ES-I3 (cell line): Measurements from ENCODE around the gene NLRC3.
"Not testable (repeated sequence)": the region's sequence is repeated elsewhere in the genome, so short reads cannot be mapped to it uniquely, and the experiment has no call there.

Experiments used
- H3K36me3 ChIP-seq: 2 replicates; pipeline ENCODE4 v1.6.1; 2013; ENCODE audit warnings: mild to moderate bottlenecking, low read length, control low read depth, moderate library complexity; ENCODE audit not compliant: insufficient read depth
- H3K4me1 ChIP-seq: 2 replicates; pipeline ENCODE4 v1.6.1; 2013; ENCODE audit warnings: mild to moderate bottlenecking, control low read depth, low read length; ENCODE audit not compliant: insufficient read depth
- H3K9ac ChIP-seq: 2 replicates; pipeline ENCODE4 v1.6.1; 2013; ENCODE audit warnings: low read depth, mild to moderate bottlenecking, low read length, moderate library complexity
- H3K9me3 ChIP-seq: 2 replicates; pipeline ENCODE4 v1.6.1; 2013; ENCODE audit warnings: mild to moderate bottlenecking, low read length, moderate library complexity; ENCODE audit not compliant: control insufficient read depth, insufficient read depth

Gene NLRC3, protein sequence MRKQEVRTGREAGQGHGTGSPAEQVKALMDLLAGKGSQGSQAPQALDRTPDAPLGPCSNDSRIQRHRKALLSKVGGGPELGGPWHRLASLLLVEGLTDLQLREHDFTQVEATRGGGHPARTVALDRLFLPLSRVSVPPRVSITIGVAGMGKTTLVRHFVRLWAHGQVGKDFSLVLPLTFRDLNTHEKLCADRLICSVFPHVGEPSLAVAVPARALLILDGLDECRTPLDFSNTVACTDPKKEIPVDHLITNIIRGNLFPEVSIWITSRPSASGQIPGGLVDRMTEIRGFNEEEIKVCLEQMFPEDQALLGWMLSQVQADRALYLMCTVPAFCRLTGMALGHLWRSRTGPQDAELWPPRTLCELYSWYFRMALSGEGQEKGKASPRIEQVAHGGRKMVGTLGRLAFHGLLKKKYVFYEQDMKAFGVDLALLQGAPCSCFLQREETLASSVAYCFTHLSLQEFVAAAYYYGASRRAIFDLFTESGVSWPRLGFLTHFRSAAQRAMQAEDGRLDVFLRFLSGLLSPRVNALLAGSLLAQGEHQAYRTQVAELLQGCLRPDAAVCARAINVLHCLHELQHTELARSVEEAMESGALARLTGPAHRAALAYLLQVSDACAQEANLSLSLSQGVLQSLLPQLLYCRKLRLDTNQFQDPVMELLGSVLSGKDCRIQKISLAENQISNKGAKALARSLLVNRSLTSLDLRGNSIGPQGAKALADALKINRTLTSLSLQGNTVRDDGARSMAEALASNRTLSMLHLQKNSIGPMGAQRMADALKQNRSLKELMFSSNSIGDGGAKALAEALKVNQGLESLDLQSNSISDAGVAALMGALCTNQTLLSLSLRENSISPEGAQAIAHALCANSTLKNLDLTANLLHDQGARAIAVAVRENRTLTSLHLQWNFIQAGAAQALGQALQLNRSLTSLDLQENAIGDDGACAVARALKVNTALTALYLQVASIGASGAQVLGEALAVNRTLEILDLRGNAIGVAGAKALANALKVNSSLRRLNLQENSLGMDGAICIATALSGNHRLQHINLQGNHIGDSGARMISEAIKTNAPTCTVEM

DNA sequence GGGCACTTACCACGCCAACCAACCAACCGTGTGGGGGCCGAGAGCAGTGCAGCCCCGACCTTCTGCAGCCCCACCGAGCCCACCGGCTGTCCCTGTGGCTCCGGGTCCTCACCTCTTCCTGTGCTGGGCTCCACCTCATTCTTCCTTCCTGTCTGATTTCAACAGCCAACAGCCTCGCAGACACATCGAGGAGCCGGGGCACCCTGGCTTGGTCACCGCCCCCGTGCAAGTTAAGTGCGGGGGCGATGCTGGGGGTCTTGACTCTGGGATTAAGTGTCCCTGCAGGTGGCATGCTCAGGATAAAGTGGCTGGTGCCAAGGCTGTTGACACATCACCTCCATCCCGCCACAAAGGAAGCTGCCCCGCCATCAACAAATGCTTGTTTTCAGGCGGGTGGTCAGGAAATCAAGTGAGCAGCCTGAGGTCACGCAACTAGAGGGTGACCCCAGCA lies at the start of gene NLRC3:
TSS of gene NLRC3 (minus strand) at position 102 of the 451 bp plus-strand sequence. CDS start 12,367 bp downstream, outside the sequence.
- Histone ChIP-seq H3K9ac (no peak within 1 kb of the TSS), H3K36me3 (no peaks in the 10 kb centered on the region), H3K9me3 (no peaks in the 10 kb centered on the region), H3K4me1 (peaks cover 8% of the 10 kb centered on the region; the same call in 1 of the 2 replicates)

DNA sequence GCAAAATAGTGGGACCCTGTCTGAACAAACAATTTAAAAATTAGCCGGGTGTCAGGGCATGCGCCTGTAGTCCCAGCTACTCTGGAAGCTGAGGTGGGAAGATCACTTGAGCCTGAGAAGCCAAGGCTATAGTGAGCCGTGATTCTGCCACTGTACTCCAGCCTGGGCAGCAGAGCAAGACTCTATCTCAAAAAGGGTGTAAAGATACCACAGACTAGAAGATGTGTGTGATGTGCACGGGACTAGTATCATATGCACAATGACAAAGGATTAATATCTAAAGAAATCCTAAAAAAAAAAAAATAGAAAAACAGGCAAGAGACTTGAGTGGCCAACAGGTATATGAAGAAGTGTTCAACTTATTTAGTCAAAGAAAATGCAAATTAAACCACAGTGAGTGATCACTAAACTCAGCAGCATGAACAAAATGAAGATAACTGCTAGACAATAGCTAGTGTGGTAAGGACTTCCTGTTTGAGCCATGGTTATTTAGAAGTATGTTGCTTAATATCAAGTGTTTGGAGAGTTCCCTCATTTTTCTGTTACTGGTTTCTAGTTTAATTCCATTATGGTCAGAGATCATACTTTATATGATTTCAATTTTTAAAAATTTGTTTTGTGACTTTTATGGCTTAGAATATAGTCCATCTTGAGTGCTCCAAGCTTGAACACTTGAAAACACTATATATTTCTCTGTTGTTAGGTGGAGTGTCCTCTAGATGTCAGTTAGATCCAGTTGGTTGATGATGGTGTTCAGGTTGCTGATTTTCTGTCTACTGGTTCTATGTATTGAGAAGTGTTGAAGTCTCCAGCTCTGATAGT lies 48.9 kb upstream of the NLRC3 start:
- H3K4me1 ChIP-seq, result no peaks in the 10 kb centered on the region
- H3K9me3 ChIP-seq, result no peaks in the 10 kb centered on the region
- no peaks in the 10 kb centered on the region for H3K36me3 ChIP-seq
- no peak overlapping the region for H3K9ac ChIP-seq

DNA sequence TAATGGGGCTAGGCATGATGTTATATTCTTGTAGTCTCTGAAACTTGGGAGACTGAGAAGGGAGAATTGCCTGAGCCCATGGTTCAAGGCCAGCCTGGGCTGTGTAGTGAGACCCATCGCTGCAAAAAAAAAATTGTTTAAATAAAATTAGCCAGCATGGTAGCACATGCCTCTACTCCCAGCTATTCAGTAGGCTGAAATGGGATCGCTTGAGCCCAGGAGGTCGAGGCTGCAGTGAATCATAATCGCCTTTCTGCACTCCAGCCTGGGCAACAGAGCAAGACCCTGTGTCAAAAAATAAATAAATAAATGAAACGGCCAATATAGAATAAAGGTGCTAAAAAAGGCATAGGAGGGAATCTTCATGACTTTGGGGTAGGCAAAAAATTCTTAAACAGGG lies 48.1 kb upstream of the NLRC3 start:
- no peaks in the 10 kb centered on the region for H3K4me1 ChIP-seq
- H3K36me3 ChIP-seq, result no peaks in the 10 kb centered on the region
- no peak overlapping the region for H3K9ac ChIP-seq
- no peaks in the 10 kb centered on the region for H3K9me3 ChIP-seq

DNA sequence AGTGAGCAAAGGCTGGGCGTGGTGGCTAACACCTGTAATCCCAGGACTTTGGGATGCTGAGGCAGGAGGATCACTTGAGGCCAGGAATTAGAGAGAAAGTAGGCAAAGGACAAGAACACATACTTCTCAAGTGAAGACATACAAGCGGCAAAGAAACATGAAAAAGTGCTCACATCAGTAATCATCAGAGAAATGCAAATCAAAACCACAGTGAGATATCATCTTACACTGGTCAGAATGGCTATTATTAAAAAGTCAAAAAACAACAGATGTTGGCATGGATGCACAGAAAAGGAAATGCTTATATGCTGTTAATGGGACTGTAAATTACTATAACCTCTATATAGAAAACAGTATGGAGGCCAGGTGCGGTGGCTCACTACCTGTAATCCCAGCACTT lies 46.4 kb upstream of the NLRC3 start:
- H3K4me1 ChIP-seq, result no peaks in the 10 kb centered on the region
- H3K9ac ChIP-seq, result no peak overlapping the region
- H3K36me3 ChIP-seq, result no peaks in the 10 kb centered on the region
- no peaks in the 10 kb centered on the region for H3K9me3 ChIP-seq

DNA sequence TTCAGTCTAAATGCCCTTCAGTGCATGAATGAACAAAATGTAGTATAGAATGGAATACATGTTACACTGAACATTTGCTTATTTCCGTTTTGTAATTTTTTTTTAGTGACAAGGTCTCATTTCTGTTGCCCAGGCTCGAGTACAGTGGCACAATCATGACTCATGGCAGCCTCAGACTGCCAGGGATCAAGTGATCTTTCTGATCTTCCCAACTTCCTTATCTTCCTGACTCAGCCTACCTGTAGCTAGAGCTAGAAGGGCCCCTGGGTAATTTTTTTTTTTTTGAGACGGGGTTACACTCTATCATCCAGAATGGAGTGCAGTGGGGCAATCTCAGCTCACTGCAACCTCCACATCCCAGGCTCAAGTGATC lies 41.6 kb upstream of the NLRC3 start:
- Histone ChIP-seq H3K9me3 (no peaks in the 10 kb centered on the region), H3K36me3 (no peaks in the 10 kb centered on the region), H3K9ac (no peak overlapping the region), H3K4me1 (no peaks in the 10 kb centered on the region)

DNA sequence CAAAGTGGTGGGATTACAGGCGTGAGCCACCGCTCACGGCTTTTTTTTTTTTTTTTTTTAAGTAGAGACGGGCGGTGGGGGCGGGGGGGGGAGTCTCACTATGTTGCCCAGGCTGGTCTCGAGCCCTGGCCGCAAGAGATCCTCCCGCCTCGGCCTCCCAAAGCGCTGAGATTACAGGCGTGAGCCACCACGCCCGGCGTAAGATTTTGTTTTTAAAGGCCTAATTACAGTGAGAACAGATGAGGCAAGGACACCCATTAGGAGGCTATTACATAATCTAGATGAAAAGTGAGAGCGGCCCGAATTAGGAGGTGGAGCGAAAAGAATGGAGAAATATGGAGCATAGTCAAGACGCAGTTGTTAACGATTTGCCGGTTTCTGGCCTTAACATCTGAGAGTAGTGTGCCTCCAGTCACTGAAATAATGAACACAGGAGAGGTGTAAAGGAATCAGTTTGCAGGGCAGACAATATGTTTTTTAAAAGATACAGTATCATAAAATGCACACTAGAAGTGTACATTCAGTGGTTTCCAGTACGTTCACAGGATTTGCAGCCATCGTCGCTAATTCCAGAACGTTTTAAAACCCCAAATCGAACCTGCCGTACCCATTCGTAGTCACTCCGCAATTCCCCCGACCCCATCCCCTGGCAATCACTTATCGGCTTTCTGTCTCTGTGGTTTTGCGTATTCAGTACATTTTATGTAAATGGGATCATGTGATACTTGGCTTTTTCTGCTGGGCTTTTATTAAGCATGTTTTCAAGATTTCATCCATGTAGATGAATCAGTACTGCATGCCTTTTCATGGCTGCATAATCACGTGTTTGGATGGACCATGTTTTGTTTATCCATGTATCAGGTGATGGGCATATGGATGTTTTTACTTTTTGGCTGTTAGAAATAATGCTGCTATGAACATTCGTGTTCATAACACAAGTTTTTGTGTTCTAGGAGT lies 35.6 kb upstream of the NLRC3 start:
- H3K9ac ChIP-seq, result peak overlapping the region; percentile 94
- peaks cover 12% of the 10 kb centered on the region for H3K4me1 ChIP-seq

DNA sequence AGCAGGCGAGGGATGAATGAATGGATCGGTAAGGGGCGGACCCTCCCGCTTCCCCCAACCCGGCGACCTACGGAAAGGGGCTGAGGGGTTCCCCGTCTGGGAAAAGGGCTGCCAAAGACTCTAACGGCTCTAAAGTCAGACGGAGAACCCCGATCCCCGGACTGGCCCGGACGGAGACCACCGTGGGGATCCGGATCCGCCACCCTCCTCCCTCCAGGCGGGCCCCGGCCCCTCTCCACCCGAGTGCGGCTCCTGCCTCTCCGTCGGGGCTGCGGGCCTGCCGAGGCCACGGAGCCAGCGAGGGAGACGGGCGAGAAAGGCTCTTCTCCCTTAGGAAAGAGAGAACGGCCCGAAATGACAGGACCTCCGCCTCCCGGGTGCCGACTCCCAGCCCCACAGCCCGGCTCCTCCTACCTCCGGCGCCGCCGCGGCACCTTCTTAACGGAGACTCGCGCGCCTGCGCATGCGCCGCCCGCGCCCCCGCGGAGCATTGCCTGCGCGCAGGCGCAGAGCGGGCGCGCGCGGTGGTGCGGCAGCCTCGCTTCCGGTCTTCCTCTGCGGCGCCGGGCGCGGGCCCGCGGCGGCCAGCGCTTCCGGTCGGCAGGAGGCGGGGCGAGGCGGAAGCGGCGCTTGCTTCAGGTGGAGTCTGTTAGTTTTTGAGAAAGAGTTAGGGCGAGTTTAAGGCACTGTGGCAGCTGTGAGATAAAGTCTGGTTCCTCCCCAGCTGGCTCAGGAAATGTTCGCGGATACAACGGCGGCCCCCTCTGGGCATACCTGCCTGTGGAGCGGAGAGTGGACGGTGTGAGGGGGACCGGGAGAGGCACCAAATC lies 34.2 kb upstream of the NLRC3 start, which contains the start of gene SLX4:
TSS of gene SLX4 (minus strand) at position 461 of the 830 bp plus-strand sequence. CDS start 2,642 bp downstream, outside the sequence.
- H3K9me3 ChIP-seq, result no peaks in the 10 kb centered on the region
- peaks cover 12% of the 10 kb centered on the region for H3K4me1 ChIP-seq
- peak within 1 kb of the TSS; percentile 94 for H3K9ac ChIP-seq
- no peaks in the 10 kb centered on the region for H3K36me3 ChIP-seq

More for the DNA sequence above, 35.6 kb upstream of the NLRC3 start:
- no peaks in the 10 kb centered on the region for H3K36me3 ChIP-seq
- no peaks in the 10 kb centered on the region for H3K9me3 ChIP-seq

DNA sequence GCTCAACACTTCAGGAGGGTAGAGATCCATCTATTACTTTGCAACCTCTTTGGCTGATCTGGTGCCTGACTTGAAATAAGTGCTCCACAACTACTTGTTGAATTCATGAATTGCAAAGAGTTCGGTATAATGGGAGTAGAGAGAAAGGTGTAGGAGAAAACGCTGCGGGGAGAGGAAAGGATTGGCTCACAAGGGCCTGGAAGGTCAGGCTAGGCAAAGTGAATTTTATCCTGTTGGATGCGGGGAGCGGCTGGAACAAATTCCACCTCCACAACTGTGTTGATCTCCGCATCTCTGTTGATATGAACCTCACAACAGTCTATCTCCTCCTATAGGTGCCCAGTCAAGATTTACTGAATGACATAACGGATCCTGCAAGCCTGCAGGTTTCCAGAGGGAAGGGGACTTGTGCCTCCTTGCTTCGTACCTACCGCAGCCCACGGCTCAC lies 33.5 kb upstream of the NLRC3 start:
- Histone ChIP-seq H3K9ac (peak overlapping the region; percentile 94), H3K4me1 (peaks cover 12% of the 10 kb centered on the region), H3K36me3 (peaks cover 3% of the 10 kb centered on the region; the same call in 1 of the 2 replicates), H3K9me3 (no peaks in the 10 kb centered on the region)

DNA sequence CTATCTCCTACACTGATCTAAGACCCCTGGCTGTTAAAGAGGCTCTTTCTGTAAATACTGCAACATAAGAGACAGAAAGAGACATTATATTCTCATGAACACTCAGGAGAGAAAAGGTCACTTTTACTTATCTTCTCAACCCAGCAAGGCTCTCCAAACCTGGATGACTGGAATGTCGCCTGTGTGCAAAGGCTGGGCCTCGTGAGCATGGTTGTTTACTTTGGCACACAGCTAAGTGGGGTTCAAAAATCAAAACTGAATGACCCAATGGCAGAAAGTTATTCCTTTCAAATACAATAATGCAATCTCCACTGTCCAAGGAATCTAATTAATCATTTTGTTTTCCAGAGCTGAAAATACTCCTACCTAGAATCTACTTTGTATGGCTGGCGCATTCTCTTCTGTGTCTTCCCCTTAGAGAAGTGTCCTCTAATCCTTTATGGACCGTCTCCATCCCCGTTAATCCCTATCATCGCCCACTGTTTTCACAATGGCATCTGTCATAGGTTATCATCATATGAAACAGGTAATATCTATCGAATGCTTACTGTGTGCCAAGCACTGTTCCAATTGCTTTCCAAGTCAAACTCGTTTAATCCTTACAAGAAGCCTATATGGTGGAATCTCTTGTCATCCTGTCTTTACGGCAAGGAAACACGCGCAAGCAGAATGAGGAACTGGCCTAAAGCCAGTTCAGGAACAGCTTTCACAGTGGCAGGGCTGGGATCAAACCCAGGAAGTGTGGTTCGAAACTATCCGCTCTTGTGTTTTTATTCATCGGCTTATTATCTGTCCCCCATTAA lies 32.9 kb upstream of the NLRC3 start:
- Histone ChIP-seq H3K36me3 (peaks cover 3% of the 10 kb centered on the region; the same call in 1 of the 2 replicates), H3K4me1 (peaks cover 12% of the 10 kb centered on the region), H3K9ac (peak overlapping the region; percentile 94; the same call in 1 of the 2 replicates), H3K9me3 (no peaks in the 10 kb centered on the region)

DNA sequence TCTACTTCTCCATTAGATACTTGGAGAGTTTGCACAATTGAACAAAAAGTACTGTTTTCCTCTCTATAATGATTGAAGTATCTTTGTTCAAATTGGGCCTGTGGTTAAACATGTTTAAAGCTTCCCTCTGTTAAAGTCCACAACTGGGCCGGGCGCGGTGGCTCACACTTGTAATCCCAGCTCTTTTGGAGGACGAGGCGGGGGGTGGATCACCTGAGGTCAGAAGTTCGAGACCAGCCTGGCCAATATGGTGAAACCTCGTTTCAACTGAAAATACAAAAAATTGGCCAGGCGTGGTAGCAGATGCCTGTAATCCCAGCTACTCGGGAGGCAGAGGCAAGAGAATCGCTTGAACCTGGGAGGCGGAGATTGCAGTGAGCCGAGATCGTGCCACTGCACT lies 31.8 kb upstream of the NLRC3 start:
- not testable (repeated sequence) for H3K9me3 ChIP-seq, H3K9ac ChIP-seq, H3K36me3 ChIP-seq
- peaks cover 12% of the 10 kb centered on the region for H3K4me1 ChIP-seq

DNA sequence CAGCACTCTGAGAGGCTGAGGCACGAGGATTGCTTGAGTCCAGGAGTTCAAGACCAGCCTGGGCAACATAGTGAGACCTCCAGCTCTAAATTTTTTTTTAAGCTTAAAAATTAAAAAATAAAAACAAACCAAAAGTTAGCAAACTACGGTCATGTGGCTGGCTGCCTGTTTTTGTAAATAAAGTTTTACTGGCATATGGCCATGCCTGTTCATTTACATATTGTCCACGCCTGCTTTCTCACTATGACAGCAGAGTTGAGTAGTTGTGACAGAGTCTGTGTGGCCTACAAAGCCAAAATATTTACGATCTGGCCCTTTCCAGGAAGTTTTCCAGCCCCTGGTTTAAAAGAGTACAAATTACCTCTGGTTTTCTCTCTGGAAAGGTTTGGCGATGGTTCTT lies 30.9 kb upstream of the NLRC3 start:
- no peak overlapping the region for H3K9ac ChIP-seq

More for the DNA sequence above, 30.9 kb upstream of the NLRC3 start:
- H3K4me1 ChIP-seq, result peaks cover 10% of the 10 kb centered on the region
- H3K36me3 ChIP-seq, result peaks cover 3% of the 10 kb centered on the region; the same call in 1 of the 2 replicates
- H3K9me3 ChIP-seq, result no peaks in the 10 kb centered on the region
